ENCODE data around the gene HSPG2.
"Not testable (repeated sequence)": the region's sequence is repeated elsewhere in the genome, so short reads cannot be mapped to it uniquely, and the experiment has no call there.

Gene HSPG2

DNA sequence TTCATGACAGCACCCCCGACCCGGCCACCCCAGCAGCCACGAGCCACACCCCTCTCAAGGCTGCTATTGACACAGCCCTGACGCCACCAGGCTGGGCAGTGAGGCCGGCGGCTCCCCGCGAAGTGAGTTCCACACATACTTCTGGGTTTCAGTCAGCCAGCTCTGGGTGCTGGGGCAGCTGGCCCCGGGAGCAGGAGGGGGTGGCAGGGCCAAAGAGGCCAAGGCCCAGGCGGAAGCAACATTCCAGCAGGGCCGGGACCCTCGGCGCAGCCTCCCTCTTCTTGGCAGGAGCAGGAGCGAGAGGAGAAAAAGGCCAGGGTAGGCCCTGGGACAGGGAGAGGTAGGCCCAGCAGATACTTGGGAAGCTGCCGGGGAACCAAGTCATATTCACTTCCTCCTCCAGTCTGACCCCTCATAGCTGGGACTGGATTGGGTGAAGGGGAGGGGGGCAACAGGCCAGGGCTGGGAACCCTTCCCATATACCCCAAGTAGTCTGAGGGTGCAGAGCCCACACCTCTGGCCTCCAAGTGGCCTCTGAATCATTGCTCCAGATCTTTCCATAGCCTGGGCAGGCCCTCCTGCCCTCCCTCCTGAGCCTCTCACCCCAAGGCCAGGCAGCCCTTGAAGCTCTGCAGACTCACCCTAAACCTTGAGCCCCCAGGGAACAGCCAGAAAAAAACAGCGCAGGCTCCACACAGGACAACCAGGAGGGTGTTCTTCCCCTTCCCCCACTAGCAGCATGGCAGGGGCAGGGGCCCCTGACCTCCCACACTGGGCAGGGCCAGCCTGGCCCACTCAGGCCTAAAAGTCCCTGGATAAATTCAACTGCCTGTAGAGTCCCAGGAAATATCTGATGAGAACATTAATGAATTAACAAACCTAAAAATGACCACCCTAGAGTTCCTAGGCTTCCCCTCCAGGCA, 5.7 kb downstream of the HSPG2 start:
- no peak for DNase-seq

DNA sequence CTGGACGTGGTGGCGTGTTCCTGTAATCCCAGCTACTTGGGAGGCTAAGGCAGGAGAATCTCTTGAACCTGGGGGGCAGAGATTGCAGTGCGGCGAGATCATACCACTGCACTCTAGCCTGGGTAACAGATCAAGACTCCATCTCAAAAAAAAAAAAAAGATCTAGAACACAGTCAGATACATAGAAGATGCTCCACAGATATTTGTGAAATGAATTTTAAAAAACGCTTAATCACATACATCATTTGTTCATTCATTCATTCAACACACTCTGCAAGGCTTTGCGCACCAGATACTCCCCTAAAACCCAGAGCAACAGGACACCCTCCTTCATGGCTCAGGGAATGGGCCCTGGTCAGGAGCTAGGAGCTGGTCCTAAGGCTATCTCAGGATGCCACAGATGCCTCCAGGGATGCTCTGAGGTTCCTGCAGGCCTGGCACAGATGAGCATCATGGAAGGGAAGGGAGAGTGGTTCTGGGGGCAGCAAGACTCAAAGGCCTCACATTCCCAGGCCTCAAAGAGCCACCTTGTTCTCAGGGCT, 6.4 kb downstream of the HSPG2 start:
- no peak for DNase-seq

DNA sequence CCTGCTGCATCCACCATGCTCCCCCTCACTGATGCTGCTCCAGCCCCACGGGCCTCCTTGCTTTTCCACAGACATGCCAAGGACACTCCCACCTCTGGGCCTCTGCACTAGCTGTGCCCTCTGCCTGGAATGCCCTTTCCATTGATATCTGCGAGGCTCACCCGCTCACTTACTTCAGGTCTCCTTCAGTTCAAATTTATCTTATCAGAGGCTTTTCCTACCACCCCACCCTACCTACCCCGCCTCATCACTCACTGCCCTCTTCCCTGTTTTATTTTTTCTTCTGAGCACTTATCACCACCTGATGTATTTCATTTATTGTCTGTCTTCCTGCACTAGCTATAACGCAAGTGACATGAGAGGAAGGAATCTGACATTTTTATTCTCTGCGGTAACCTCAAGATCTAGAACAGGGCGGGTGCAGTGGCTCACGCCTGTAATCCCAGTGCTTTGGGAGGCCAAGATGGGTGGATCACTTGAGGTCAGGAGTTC, 7.0 kb downstream of the HSPG2 start:
- DNase-seq: no peak

DNA sequence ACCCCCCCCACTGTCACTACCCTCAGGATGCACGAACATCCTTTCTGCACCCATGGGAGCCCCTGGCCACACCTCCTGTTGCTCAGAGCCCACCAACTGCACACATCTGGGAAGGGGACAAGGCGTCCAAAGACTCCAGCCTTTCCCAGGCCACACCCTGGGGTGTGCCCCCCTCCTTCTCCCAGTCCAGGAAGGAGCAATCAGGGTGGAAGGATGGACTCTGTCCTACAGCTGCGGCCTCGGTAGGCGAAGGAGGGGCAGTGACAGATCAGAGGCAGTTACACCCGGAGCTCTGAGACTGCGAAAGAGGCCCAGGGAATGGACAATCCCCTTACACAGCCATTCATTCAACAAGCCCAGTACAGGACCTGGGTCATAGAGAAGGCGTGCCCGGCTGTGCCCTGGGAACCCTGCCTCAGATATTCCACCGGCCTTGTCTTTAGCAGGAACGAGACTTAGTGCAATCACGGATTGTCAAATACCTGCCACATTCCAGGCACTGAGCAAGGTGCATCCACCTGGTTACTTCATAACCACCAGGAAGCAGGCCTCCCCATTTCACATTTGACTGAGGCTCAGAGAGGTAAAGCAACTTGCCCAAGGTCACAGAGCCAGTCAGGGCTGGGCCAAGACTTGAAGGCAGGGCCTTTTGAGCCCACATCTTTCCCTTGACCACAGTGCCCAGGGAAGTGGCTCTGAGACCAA, 9.4 kb downstream of the HSPG2 start:
- no peak for DNase-seq

DNA sequence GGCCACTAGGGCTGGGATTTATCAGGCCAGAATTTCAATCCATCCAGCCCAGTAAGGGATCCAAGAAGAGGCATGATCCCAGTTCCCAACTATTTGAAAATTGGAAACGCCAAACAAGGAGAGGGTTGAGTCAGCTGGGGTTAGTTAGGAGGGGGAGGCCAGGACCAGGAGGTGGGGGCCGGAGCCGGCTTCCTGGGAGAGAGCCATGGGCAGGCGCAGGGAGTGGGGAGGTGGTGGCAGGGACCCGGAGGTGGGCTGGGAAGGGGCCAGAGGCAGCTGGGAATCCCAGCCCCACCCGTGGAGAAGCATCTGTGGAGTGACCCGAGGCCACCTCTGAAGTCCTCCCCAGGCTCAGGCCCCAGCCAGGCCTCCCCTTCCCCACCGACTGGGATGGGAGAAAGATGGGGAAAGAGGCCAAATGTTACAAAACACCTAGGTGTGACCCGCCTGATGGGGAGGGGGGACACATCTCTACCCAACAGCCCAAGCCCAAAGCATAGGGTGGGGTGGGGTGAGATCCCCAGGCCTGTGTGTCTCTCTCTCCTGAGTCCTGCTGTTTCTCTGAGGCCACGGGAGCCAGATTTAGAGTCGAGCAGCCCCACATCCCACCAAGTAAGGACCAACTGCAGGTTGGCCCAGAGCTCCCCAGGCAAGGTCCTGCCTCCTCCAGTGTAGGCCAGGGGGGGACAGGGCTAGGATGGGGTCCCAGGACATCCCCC, 10.1 kb downstream of the HSPG2 start:
- DNase-seq: no peak

DNA sequence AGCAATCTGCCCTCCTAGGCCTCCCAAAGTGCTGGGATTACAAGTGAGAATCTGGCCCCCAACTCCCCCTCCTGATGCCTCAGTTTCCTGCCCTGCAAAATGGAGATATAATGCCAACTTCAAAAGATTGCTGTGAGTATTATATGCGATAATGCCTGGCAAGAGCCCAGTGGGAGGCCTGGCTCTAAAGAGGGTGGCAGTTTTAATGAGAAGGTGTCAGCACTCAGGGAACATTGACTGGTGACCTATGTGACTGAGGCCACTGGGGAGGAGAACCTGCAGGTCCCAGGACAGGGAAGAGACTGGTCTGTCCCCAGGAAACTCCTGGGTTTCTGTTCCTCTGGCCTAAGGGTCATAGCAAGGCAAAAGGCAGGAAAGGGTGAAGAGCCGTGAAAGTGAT, 11.0 kb downstream of the HSPG2 start:
- no peak for DNase-seq

DNA sequence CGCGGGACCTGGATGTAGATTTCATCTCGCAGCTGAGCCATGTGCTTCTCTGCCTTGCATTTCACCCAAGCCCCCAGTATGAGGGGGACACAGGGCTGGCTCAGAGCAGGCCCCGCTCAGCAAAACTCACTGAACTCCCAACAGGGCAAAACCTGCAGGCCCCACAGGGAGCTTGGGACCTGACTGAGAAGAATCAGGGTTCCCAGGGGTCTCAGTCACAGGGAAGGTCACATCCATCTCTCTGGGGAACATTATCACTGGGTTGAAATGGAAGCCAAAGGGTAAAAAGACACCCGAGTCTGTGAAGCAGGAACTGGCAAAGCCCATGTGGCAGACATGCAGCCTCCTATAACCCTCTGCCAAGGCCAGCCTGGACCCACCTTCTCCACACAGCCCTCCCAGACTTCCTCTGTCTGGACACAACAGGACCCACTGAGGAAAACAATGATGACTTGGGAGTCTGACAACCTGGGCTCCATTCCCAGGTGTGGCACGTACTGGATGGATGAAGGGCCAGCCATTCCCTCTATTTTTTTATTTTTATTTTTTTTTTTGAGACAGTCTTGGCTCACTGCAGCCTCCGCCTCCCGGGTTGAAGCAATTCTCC, 11.7 kb downstream of the HSPG2 start:
- no peak for DNase-seq

DNA sequence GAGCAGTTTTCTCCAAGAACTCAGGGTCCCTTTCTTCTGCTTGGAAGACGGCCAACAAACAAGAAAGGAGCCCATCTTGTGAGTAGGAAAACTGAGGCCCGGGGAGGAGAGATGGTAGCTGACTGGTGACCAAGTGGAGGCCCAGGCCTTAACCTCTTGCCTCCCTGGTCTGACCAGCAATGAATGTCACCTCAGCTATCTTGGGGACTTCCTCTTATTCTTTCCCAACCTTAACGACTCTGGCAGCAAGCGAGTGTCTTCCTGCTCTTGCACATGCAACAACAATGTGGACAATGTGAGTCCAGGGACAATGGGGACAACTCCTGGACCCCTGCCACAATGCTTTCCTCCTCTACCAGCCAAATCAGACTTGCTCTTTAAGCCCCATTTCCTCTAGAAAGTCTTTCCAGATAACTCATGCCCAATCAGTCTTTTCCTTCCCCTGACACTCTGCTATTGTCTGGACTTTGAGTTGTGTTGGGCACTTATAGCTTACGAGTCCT, 12.6 kb downstream of the HSPG2 start:
- DNase-seq: peak; percentile 37 to 62 (median 62)

DNA sequence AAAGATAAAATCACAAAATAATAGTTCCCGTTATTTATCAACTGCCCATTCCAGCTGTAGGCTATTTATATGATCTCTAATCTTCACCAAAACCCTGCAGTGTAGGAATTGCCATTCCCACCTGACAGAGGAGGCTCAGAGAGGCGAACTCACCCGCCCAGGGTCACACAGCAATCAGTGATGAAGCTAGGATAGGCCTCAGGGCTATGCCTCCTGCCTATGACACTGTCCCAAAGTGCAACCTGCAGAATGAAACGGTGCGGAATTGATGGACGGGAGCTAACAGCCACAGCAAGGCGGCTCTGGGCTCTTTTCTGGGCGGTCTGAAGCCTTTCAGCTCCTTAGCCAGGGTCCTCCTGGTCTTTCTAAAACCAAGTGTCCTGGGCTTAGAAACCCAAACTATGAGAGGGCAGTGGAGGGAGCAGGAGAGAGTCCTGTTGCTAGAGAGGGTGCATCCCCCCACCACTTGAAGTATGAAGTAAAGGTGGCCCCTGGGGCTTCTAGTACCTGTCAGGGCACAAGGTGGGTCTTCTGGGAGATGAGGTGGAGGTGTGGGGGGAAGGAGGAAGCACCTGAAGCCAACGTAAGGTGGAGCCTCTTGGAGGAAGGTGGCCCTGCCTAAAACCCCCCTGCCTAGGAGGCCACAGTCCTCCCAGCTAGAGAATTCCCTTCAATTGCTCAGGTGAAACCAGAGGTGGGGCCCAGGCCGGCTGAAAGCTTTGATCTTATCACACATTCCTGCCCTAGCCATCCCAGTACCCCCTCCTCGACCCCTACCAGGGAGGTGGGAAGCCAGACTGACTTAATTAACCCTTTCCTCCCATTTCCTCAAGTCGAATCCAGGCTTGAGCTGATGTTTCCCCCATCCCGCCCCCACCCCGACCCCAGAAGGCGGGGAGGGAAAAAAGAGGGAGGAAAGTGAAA, 14.8 kb downstream of the HSPG2 start:
- DNase-seq: no peak

DNA sequence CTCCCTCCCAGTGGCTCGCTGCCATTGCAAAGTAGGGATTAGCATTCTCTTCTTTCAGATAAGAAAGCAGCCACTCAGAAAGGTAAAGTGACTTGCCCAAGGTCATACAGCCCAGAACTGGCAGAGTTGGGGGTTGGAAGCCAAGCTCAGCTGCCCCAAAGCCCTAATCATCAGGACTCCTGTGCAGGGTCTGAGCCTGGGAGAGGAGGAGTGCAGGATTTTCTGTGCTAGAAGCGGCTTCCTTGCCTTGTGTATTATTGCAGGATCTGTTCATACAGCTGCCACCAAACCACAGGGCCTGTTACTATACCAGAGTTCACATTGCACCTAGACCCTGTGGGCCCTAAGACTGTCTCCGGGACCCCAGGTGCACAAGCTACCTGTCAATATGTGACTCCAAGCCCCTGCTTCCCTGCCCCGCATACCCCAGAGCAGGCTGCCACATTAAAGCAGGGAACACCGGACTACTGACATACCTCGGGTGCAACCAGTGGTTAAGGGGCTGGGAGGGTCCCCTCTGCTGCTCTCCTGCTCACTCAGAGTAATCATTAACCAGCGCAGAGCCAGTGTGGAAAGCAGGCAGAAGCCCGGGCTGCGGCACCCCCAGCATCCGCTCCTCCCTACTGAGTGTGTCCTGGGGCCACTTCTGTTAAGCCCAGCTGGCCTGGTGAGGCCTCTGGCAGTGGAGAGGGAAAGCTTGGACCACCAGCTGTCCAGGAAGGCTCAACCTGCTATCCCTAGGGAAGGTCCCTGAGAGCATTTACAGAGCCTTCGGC, 15.8 kb downstream of the HSPG2 start:
- no peak for DNase-seq

DNA sequence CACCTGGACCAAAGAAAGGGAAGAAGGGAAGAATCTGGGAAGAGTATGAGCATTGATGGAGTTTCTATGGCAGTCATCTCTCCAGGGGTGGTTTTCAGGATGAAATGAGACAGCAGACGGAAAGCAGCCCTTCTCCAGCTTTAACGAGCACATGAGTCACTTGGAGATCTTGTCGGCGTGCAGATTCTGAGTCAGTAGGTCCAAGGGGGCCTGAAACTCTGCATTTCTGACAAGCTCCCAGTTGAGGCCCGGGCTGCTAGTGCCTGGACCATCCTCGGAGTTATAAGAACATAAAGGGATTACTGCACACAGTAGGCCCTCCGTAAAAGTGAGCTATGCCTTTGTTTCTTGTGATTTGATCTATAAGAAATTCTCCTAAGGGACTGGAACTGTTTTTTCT, 17.6 kb downstream of the HSPG2 start:
- DNase-seq: no peak

DNA sequence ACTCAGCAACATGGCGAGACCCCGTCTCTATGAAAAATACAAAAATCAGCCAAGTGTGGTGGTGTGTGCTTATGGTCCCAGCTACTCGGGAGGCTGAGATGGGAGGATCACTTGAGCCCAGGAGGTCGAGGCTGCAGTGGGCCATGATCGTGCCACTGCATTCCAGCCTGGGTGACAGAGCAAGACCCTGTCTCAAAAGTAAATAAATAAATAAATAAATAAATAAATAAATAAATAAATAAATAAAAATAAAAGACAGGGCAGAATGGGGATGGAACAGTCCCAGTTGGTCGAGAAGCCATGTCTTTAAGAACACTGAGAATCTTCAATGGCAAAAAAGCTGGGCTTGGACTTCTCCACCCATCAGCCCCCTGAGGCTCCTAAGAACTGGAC, 19.9 kb downstream of the HSPG2 start:
- DNase-seq: not testable (repeated sequence)

DNA sequence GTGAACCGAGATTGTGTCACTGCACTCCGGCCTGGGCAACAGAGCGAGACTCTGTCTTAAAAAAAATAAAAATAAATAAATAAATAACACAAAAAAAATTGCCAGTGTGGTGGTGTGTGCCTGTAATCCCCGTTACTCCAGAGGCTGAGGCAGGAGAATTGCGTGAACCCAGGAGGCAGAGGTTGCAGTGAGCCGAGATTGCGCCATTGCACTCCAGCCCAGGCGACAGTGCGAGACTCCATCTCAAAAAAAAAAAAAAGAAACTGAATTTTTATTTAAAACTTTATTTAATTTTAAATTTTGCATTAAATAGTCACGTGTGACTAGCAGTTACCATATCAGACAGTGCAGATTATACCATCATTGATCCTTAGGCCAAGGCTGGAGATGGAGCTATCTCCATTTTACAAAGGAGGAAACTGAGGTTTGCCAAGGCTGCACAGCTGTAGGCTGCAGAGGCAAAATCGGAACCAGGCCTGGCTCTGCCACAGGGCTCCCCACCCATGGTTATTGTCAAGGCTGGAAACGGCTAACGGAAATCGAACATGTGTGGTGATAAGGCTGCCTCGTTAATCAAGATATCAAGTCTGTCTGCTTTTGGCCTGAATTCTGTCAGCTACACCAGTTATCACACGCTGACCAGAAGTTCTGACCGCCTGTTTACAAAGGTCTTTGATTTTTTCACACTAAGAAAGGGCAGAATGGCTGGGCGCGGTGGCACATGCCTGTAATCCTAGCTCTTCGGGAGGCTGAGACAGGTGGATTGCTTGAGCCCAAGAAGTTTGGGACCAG, 20.5 kb downstream of the HSPG2 start:
- DNase-seq: no peak

DNA sequence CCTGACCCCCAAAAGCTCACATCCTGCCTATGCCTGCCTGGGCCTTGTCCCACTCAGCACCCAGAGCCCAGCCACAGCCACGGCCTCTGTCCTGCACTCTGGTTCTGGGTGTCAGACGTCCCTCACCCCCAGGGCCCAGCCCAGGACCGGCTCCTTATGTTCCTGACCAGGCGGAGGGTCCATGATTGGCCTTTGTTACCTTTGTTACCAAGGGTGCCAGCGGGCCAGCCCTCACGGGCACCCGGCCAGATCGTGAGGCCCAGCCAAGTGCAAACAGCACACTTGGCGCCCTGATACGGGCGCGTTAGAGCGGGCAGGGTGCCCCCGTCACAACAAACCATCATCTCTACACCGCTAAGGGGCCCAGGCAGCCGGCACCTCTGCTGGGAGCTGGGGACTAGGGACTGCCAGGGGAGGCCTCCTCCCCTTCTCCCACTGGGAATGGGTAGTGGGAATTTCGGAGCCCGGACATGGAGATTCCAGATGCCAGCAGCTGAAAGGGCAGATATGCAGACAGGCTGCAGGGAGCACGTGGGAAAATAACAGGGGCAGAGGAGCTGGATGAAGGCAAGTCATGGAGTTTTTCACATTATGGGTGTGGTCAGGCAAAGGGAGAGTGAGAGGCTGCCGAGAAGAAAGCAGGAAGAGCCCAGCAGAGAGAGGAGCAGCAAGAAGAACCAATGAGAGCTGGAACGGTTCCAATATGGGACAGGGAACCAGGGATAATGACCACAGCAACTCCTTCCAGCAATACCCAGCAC, 22.1 kb downstream of the HSPG2 start:
- no peak for DNase-seq

DNA sequence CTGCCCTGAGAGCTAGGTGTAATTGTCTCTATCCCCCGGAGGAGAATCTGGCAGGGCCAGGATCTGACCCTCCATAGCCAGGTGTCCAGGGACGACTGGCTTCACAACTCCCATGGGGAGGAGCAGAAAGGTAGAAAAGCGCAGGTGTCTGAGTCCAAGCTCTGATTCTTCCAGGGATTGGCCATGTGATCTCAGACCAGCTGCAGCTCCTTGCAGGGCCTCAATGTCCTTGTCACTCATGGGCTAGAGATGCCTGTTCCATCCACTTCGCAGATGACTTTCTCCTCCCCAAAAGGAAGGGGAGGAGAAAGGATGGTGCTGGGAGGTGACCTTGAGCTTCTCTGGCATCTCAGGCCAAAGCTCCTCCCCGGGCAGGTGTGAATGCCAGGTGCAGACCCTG, 22.7 kb downstream of the HSPG2 start:
- DNase-seq: no peak

DNA sequence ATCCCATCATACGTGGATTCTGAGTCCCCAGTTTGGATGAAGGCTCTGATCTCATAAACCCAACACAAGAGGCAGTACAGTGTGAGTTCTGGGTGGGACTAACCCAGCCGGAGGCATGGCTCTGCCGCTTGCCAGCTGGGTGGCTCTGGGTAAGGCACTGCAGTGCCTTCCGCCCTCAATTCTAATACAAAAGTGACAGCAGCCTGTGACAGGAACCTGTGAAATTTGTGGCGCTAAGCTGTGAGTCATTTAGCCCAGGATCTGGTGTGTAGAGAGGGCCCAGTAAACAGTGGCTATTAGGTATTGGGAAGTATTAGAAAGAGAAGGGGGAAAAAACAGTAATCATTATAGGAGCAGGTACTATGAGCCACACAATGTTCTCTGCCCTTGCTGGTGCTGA, 23.3 kb downstream of the HSPG2 start:
- peak; percentile 27 to 41 (median 39) for DNase-seq

DNA sequence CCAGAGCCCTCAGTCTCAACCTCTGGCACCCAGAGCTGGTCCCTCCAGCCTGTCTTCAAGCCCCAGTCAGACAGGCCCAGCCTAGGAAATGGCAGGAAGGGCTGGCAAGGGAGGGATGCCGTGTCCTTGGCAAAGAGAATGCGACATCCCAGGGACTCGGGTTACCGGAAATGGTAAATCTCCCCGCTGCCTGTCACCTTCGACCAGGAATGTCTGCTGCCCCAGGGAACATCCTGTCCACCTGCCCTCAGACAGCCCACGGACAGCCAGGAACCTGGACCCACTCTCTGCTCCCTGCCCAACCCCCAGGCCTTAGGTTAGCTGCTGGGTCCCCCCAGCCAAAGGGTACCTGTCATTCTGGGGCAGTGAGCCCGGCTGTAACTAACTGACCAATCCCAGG, 23.9 kb downstream of the HSPG2 start:
- DNase-seq: no peak

DNA sequence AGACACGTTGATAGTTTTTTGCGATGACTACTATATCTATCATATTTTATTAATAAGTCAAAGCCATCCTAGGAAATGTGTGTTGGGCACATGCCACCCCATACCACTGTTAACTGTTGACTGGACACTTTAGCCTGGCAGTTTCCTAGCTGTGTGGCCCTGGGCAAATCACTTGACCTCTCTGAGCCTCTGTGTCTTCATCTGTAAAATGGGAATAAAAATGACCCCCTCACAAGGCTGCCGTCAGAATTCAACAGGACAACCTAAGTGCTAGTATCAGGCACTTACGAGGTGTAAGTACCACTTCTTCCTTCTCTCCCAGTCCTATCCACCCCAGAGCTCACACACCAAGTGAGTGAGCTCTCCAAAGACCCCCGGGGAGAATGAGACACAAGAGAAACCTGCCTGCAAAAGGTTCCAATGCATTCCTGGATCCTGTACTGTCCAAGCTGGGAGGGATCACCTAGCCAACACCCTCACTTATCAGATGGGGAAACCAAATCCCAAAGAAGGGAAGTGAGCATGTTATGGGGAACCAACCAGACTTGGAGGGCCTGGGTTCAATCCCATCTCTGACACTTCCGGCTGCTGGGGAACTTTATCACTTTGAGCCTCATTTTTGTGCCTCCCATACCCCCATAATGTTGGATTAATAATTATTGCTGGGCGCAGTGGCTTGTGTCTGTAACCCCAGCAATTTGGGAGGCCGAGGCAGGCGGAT, 24.9 kb downstream of the HSPG2 start:
- no peak for DNase-seq
